NCI-H748 treated with DMSO at 0.1 percent for 48 hours (cell line): Measurements from ENCODE around the gene FSCB.
A peak's percentile ranks its signal among the peaks of the same experiment; 100 is the strongest.
"Not testable (repeated sequence)": the region's sequence is repeated elsewhere in the genome, so short reads cannot be mapped to it uniquely, and the experiment has no call there.

Experiments
- DNase-seq: peaks from one replicate; lab custom pipeline; 2025; lab: John Stamatoyannopoulos, UW

Gene FSCB, protein sequence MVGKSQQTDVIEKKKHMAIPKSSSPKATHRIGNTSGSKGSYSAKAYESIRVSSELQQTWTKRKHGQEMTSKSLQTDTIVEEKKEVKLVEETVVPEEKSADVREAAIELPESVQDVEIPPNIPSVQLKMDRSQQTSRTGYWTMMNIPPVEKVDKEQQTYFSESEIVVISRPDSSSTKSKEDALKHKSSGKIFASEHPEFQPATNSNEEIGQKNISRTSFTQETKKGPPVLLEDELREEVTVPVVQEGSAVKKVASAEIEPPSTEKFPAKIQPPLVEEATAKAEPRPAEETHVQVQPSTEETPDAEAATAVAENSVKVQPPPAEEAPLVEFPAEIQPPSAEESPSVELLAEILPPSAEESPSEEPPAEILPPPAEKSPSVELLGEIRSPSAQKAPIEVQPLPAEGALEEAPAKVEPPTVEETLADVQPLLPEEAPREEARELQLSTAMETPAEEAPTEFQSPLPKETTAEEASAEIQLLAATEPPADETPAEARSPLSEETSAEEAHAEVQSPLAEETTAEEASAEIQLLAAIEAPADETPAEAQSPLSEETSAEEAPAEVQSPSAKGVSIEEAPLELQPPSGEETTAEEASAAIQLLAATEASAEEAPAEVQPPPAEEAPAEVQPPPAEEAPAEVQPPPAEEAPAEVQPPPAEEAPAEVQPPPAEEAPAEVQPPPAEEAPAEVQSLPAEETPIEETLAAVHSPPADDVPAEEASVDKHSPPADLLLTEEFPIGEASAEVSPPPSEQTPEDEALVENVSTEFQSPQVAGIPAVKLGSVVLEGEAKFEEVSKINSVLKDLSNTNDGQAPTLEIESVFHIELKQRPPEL

DNA sequence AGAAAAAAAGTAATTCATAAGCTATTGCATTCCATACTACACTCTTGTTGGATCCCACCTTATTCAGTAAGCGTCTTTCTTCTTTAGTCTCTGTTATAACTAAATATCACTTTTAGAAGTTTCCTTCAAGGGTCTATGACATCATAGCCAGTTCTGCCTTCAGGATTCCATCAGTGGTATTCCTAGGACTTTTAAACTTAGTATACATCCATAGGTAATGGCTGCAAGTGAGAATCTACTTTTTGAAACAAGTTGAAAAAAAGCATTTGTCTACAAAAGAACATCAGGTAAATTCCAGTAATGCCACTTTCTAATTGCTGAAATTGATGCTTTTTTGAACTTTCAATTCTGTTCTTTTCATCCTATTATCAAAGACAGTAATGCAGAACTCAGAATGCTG, at the start of gene FSCB:
Gene FSCB (minus strand): TSS at position 101 of the 400 bp plus-strand sequence. CDS start 296 bp downstream, outside the sequence.
- DNase-seq: no peak

- DNase-seq: no peak
Observed at GRCh38 chr14:44531658-44532057, 24.6 kb upstream of the FSCB start.

- DNase-seq: no peak
Observed at GRCh38 chr14:44530475-44530874, 23.4 kb upstream of the FSCB start.

- DNase-seq: no peak
Observed at GRCh38 chr14:44529026-44529425, 21.9 kb upstream of the FSCB start.

DNA sequence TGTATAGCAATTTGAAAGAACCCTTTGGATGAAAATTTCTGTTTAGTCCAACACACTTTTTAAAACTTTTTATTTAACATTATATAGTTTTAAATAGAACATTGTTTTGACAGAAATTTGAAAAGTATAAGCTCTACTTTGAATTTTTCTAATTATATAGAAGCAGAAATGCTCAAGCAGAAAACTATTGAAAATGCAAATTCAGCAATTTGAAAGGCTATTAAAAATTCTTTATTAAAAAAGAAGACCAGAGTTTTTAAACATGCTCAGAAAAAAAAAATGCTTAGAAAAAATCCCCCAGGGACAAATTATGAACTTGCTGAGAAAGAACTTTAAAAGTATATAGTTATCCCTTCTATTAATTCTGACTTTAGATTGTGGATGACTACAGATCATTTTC, 21.1 kb upstream of the FSCB start:
- no peak for DNase-seq

DNA sequence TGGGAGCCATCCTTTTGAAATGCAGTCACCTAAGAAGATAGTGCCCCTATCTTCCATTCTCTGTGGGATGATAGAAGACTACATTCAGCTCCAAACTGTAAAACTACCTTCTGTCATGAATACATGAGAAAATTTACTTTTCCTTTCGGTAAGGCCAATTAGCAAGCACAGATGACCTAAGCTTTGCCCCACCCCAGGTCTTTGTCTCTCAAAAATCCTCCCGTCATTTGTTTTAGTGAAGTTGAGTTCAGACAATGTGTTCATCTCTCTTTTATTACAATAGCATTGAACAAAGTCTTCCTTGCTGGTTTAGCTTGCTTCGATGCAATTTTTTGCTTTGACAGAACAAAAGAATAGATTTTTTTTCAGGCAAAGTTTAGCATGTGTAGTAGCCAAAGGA, 18.2 kb upstream of the FSCB start:
- DNase-seq: no peak

DNA sequence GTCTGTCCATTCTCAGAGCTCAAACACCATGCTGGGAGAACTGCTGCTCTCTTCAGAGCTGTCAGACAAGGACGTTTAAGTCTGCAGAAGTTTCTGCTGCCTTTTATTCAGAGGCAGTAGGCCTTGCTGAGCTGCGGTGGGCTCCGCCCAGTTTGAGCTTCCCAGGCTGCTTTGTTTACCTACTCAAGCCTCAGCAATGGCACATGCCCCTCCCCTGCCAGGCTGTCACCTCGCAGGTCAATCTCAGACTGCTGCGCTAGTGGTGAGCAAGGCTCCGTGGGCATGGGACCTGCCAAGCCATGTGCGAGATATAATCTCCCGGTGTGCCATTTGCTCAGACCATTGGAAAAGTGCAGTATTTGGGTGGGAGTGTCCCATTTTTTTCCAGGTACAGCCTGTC, 8.6 kb upstream of the FSCB start:
- DNase-seq: not testable (repeated sequence)

- no peak for DNase-seq
Observed at GRCh38 chr14:44508834-44509233, 1.8 kb upstream of the FSCB start.

- DNase-seq: no peak
Observed at GRCh38 chr14:44505588-44505987, 1.5 kb downstream of the FSCB start.

GRCh38 chr14:44497148-44497547, 9.9 kb downstream of the FSCB start:
- DNase-seq: no peak

GRCh38 chr14:44494137-44494536, 12.9 kb downstream of the FSCB start:
- DNase-seq: no peak

DNA sequence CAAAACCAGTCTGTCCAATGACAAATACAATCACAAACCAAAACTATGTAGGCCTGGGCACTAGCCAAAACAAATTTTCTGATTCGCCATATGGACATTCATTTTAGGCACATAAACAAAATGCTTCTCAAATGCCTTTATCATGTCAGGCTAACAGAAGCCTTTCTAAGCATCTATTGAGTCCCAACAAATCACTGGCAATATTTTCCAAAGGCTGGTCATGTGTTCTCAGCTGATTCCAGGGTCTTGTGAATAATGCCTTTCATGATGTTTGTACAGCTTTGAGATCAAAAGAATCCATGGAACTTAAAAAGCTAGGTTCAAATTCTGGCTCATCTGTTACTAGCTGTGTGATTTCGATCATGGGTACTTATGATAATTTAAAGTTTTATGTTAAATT, 16.1 kb downstream of the FSCB start:
- no peak for DNase-seq

DNA sequence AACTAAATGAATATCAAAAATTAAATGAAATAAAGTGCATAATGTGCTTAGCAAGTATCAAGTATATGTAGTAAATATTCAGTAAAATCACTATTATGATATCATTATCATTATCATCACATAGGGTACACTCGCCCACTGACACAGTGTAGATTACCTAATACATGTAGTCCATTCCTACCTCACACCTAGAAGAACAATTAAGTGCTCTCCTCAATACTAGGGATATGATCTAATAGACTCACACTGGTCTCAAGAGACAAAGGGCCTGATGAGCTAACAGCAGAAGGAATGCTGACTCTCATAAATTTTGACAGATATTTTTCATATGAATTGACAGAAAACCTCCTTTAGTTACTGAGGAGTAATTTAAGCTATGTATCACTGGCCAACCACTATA, 29.1 kb downstream of the FSCB start:
- DNase-seq: no peak

GRCh38 chr14:44468771-44469170, 38.3 kb downstream of the FSCB start:
- no peak for DNase-seq

DNA sequence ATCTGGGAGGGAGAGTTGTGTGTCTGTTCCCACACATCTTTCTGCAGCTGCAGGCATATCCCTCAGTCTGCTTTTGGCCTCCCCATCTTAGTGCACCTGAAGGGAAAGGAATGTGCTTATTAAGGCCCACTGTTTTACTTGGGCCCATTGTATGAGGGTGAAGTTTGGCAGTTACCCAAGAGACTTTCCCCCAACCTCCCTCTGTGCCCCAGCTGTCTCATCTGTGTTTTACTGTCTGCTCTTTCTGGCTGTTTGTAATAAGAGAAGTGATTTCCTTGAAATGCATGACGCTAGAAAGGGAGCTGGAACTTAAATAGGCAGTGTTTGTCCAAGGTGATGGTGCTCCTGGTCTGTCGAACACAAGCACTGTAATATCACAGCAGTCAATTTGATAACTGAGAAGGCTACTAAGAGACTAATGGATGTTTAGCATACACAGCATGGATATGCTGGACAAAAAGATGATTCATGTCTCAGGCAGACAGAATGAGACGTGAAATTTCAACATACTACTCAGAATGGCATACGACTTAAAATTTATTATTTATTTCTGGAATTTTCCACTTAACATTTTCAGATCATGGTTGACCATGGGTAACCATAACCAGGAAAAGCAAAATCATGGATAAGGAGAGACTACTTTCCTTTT, 43.6 kb downstream of the FSCB start:
- peak; percentile 92 for DNase-seq

DNA sequence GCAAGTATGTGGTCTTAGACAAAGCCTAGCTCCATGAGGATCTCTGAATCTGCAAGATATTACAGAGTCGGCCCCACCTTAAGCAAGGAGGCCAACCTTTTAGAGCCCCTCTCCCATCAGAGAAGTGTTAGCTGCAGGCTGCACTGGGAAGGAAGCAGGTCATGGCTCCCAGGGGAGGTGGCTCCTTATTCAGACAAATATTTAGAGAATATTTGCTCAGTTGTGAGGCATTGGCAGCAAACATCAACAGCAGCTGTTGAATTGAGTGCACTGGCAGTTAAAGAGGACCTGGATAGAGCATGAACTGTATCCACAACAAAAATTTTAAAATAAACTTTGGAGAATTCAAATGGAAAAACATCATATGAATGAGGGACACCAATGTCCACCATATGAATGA, 44.7 kb downstream of the FSCB start:
- DNase-seq: peak; percentile 38

DNA sequence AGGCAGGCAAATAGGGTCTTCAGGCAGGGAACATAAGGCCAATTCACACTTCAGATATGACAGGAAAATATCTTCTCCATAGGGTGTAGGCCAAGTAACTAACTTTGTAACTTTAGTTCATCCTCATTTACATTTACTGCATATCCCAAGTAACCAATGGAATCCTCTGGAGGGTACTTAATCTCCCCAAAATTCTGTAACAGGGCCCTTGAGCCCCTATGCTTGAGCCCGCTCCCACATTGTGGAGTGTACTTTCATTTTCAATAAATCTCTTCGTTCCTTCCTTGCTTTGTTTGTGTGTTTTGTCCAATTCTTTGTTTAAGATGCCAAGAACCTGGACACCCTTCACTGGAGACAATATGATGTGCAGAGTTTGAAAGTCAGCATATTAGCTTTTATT, 45.3 kb downstream of the FSCB start:
- no peak for DNase-seq
